ENCODE results near the gene KRI1.
"Not testable (repeated sequence)": the region's sequence is repeated elsewhere in the genome, so short reads cannot be mapped to it uniquely, and the experiment has no call there.

KRI1 gene

DNA sequence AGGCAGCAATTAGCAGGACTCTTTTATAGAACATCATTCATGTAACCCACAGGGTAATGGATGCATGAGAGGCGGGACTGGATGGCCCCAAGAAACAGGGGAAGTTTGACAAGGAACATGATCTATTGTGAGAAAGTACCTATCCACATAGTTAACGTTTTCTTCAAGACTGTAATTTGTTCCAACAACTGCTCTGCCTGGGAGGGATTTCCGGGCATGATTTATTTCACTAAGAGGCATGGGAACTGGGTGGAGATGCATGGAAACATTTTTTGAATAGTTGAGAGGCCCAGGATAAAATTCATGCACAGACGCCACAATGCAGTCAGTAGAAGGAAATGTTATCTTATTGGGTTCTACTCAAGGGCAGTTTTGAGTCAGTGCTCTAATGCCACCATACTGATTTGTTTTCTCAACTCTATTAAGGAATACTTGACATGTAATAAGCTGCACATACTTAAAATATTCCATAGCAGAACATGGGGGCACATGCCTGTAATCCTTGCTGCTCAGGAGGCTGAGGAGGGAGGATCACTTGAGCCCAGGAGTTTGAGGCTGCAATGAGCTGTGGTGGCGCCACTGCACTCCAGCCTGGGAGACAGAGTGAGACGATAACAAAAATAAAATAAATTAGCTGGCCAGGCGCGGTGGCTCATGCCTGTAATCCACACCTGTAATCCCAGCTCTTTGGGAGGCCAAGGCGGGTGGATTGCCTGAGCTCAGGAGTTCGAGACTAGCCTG lies 32.0 kb downstream of the KRI1 start:
- H3K27ac ChIP-seq (ENCODE audit: low read length): no peak overlapping the region
- H3K9me2 ChIP-seq (replicated peaks; ENCODE audit: insufficient read depth, low read length): no peaks in the 10 kb centered on the region
- DNase-seq: no peak
- no peak for TF ChIP-seq EZH2phosphoT487 (IDR thresholded peaks at IDR 0.05; ENCODE audit: low read length)
- peaks cover 8% of the 10 kb centered on the region; the same call in 1 of the 2 replicates for H3K27me3 ChIP-seq (replicated peaks; ENCODE audit: insufficient read depth, low read length)
- H3K4me3 ChIP-seq (ENCODE audit: low read length): no peak overlapping the region
- H2AFZ ChIP-seq (ENCODE audit: low read length): no peak overlapping the region
- no peak overlapping the region for H3K4me2 ChIP-seq (ENCODE audit: low read depth, low read length)
- no peaks in the 10 kb centered on the region for H3F3A ChIP-seq (ENCODE audit: insufficient read depth, low read length)
- no peaks in the 10 kb centered on the region for H3K4me1 ChIP-seq (ENCODE audit: low read length)
- H3K9me3 ChIP-seq (replicated peaks; ENCODE audit: insufficient read depth, low read length): no peaks in the 10 kb centered on the region
- H3K36me3 ChIP-seq (replicated peaks; ENCODE audit: insufficient read depth, low read length): no peaks in the 10 kb centered on the region
- no peaks in the 10 kb centered on the region for H3K79me2 ChIP-seq (ENCODE audit: low read length)
- H3K9ac ChIP-seq (ENCODE audit: low read length): no peak overlapping the region
- no peaks in the 10 kb centered on the region for H4K20me1 ChIP-seq (ENCODE audit: insufficient read depth, low read length)

DNA sequence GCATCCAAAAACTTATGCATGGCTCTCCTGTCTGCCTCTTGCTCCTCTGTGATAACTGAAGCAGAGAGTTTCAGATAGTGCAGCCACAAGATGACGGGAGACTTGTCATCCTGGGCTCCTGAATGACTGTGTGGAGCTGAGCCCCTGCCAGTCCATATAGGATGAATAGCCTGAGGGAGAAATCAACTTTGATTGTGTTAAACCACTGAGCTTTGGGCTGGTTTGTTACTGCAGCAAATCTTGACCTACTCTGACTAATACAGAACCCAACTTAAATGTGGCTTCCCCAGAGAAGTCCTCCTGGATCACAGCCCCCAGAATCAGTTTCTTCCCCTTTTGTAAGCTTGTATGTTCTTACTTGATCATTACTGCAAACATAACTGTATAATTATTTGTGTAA lies 33.4 kb downstream of the KRI1 start:
- H3K36me3 ChIP-seq (replicated peaks; ENCODE audit: insufficient read depth, low read length): no peaks in the 10 kb centered on the region
- H3K27ac ChIP-seq (ENCODE audit: low read length): no peak overlapping the region
- no peaks in the 10 kb centered on the region for H3F3A ChIP-seq (ENCODE audit: insufficient read depth, low read length)
- no peaks in the 10 kb centered on the region for H3K9me3 ChIP-seq (replicated peaks; ENCODE audit: insufficient read depth, low read length)
- H4K20me1 ChIP-seq (ENCODE audit: insufficient read depth, low read length): no peaks in the 10 kb centered on the region
- no peak overlapping the region for H3K4me2 ChIP-seq (ENCODE audit: low read depth, low read length)
- TF ChIP-seq EZH2phosphoT487 (IDR thresholded peaks at IDR 0.05; ENCODE audit: low read length) (no peak), EZH2 (optimal IDR thresholded peaks at IDR 0.05; ENCODE audit: low read depth, low read length) (no peak)
- TF ChIP-seq, protein P1, sequence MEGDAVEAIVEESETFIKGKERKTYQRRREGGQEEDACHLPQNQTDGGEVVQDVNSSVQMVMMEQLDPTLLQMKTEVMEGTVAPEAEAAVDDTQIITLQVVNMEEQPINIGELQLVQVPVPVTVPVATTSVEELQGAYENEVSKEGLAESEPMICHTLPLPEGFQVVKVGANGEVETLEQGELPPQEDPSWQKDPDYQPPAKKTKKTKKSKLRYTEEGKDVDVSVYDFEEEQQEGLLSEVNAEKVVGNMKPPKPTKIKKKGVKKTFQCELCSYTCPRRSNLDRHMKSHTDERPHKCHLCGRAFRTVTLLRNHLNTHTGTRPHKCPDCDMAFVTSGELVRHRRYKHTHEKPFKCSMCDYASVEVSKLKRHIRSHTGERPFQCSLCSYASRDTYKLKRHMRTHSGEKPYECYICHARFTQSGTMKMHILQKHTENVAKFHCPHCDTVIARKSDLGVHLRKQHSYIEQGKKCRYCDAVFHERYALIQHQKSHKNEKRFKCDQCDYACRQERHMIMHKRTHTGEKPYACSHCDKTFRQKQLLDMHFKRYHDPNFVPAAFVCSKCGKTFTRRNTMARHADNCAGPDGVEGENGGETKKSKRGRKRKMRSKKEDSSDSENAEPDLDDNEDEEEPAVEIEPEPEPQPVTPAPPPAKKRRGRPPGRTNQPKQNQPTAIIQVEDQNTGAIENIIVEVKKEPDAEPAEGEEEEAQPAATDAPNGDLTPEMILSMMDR (IDR thresholded peaks at IDR 0.05; ENCODE audit: low read length): no peak
- H3K9ac ChIP-seq (ENCODE audit: low read length): no peak overlapping the region
- H3K27me3 ChIP-seq (replicated peaks; ENCODE audit: insufficient read depth, low read length): no peaks in the 10 kb centered on the region
- DNase-seq: no peak
- no peaks in the 10 kb centered on the region for H3K79me2 ChIP-seq (ENCODE audit: low read length)
- H2AFZ ChIP-seq (ENCODE audit: low read length): no peak overlapping the region
- H3K9me2 ChIP-seq (replicated peaks; ENCODE audit: insufficient read depth, low read length): no peaks in the 10 kb centered on the region
- no peak overlapping the region for H3K4me3 ChIP-seq (ENCODE audit: low read length)
- no peaks in the 10 kb centered on the region for H3K4me1 ChIP-seq (ENCODE audit: low read length)

DNA sequence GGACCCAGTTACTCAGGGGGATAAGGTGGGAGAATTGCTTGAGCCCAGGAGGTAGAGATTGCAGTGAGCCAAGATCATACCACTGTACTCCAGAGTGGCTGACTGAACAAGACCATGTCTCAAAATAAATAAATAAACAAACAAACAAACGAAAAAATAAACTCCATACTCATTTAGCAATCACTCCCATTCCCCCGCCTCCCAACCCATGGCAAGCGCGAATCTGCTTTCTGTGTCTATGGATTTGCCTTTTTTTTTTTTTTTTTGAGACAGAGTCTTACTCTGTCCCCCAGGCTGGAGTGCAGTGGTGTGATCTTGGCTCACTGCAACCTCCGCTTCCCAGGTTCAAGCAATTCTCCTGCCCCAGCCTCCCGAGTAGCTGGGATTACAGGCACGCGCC lies 38.9 kb downstream of the KRI1 start:
- H4K20me1 ChIP-seq (ENCODE audit: insufficient read depth, low read length); H3K9me2 ChIP-seq (replicated peaks; ENCODE audit: insufficient read depth, low read length); H3K9me3 ChIP-seq (replicated peaks; ENCODE audit: insufficient read depth, low read length); H3K9ac ChIP-seq (ENCODE audit: low read length); H3K27ac ChIP-seq (ENCODE audit: low read length); H3K27me3 ChIP-seq (replicated peaks; ENCODE audit: insufficient read depth, low read length); H3K4me1 ChIP-seq (ENCODE audit: low read length); H3K4me2 ChIP-seq (ENCODE audit: low read depth, low read length); H3K79me2 ChIP-seq (ENCODE audit: low read length); H3K4me3 ChIP-seq (ENCODE audit: low read length); H3F3A ChIP-seq (ENCODE audit: insufficient read depth, low read length); H3K36me3 ChIP-seq (replicated peaks; ENCODE audit: insufficient read depth, low read length); DNase-seq; H2AFZ ChIP-seq (ENCODE audit: low read length): not testable (repeated sequence)

DNA sequence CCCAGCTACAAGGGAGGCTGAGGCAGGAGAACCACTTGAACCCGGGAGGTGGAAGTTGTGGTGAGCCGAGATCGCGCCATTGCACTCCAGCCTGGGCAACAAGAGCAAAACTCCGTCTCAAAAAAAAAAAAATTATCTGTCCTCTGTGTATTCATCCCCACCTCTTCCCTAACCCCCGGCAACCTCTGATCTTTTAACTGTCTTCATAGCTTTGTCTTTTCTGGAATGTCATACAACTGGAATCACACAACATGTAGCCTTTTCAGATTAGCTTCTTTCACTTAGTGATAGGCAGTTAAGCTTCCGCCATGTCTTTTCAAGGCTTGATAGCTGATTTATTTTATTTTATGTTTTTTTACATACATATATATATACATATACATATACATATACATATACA lies 40.2 kb downstream of the KRI1 start:
- H4K20me1 ChIP-seq (ENCODE audit: insufficient read depth, low read length): no peaks in the 10 kb centered on the region
- H3K4me3 ChIP-seq (ENCODE audit: low read length): no peak overlapping the region
- H3K4me1 ChIP-seq (ENCODE audit: low read length): no peaks in the 10 kb centered on the region
- no peak overlapping the region for H2AFZ ChIP-seq (ENCODE audit: low read length)
- TF ChIP-seq EZH2phosphoT487 (IDR thresholded peaks at IDR 0.05; ENCODE audit: low read length) (no peak), EZH2 (optimal IDR thresholded peaks at IDR 0.05; ENCODE audit: low read depth, low read length) (no peak)
- TF ChIP-seq, protein P1 (IDR thresholded peaks at IDR 0.05; ENCODE audit: low read length): no peak
- no peak overlapping the region for H3K9ac ChIP-seq (ENCODE audit: low read length)
- DNase-seq: no peak
- no peak overlapping the region for H3K27ac ChIP-seq (ENCODE audit: low read length)
- no peaks in the 10 kb centered on the region for H3K27me3 ChIP-seq (replicated peaks; ENCODE audit: insufficient read depth, low read length)
- H3K4me2 ChIP-seq (ENCODE audit: low read depth, low read length): no peak overlapping the region
- H3K36me3 ChIP-seq (replicated peaks; ENCODE audit: insufficient read depth, low read length): no peaks in the 10 kb centered on the region
- H3F3A ChIP-seq (ENCODE audit: insufficient read depth, low read length): no peaks in the 10 kb centered on the region
- no peaks in the 10 kb centered on the region for H3K79me2 ChIP-seq (ENCODE audit: low read length)
- no peaks in the 10 kb centered on the region for H3K9me2 ChIP-seq (replicated peaks; ENCODE audit: insufficient read depth, low read length)
- H3K9me3 ChIP-seq (replicated peaks; ENCODE audit: insufficient read depth, low read length): no peaks in the 10 kb centered on the region

Measured in MM.1S (cell line).